Measurements from ENCODE around the gene ORC4. TPM values are rescaled to one million over a fixed set of nuclear protein-coding genes. Genes with fewer than 3 reads are reported as not detected.

Gene ORC4
- total and polyA plus RNA-seq, 2 experiments from 2014 or later, result 37.6 to 66.0 TPM

- peaks cover 2% of the 10 kb centered on the region for H4K20me1 ChIP-seq (ENCODE audit: insufficient read depth, poor library complexity, severe bottlenecking)
- H3K27me3 ChIP-seq, result no peaks in the 10 kb centered on the region
- TF ChIP-seq EZH2 (IDR thresholded peaks at IDR 0.05; ENCODE audit: borderline replicate concordance) (no peak), EZH2phosphoT487 (IDR thresholded peaks at IDR 0.05; ENCODE audit: low read depth, severe bottlenecking, unreplicated experiment) (no peak)
- TF ChIP-seq, protein P1, sequence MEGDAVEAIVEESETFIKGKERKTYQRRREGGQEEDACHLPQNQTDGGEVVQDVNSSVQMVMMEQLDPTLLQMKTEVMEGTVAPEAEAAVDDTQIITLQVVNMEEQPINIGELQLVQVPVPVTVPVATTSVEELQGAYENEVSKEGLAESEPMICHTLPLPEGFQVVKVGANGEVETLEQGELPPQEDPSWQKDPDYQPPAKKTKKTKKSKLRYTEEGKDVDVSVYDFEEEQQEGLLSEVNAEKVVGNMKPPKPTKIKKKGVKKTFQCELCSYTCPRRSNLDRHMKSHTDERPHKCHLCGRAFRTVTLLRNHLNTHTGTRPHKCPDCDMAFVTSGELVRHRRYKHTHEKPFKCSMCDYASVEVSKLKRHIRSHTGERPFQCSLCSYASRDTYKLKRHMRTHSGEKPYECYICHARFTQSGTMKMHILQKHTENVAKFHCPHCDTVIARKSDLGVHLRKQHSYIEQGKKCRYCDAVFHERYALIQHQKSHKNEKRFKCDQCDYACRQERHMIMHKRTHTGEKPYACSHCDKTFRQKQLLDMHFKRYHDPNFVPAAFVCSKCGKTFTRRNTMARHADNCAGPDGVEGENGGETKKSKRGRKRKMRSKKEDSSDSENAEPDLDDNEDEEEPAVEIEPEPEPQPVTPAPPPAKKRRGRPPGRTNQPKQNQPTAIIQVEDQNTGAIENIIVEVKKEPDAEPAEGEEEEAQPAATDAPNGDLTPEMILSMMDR (IDR thresholded peaks at IDR 0.05; ENCODE audit: poor library complexity), result no peak
- no peak overlapping the region for H3K4me3 ChIP-seq
- no peak for DNase-seq (ENCODE audit: low spot score)
- no peaks in the 10 kb centered on the region for H3K9me2 ChIP-seq (replicated peaks; ENCODE audit: insufficient read depth)
- peaks cover 9% of the 10 kb centered on the region for H3K9me3 ChIP-seq (ENCODE audit: low read depth)
- H3K36me3 ChIP-seq (replicated peaks; ENCODE audit: insufficient read depth, low read depth), result no peaks in the 10 kb centered on the region
- no peak overlapping the region for H3K27ac ChIP-seq
- H3K4me2 ChIP-seq, result no peak overlapping the region
- peaks cover 64% of the 10 kb centered on the region for H3K79me2 ChIP-seq
- no peaks in the 10 kb centered on the region for H3K4me1 ChIP-seq (ENCODE audit: insufficient read depth)
- H2AFZ ChIP-seq, result no peak overlapping the region
- 100% methylated on average over 3 of the region's 3 CpGs for WGBS (ENCODE audit: low lambda C conversion rate, missing lambda C conversion rate)
These were observed 42.9 kb downstream of the ORC4 start for GRCh38 chr2:147977679-147978078.

GRCh38 chr2:147976102-147976501 is 44.4 kb downstream of the ORC4 start:
- Histone ChIP-seq H3K4me2 (no peak overlapping the region), H2AFZ (no peak overlapping the region), H3K27me3 (no peaks in the 10 kb centered on the region), H3K36me3 (replicated peaks; ENCODE audit: insufficient read depth, low read depth) (no peaks in the 10 kb centered on the region), H4K20me1 (ENCODE audit: insufficient read depth, poor library complexity, severe bottlenecking) (no peaks in the 10 kb centered on the region), H3K27ac (no peak overlapping the region), H3K79me2 (peaks cover 48% of the 10 kb centered on the region), H3K4me1 (ENCODE audit: insufficient read depth) (no peaks in the 10 kb centered on the region), H3K9me2 (replicated peaks; ENCODE audit: insufficient read depth) (no peaks in the 10 kb centered on the region), H3K9me3 (ENCODE audit: low read depth) (peaks cover 9% of the 10 kb centered on the region), H3K4me3 (no peak overlapping the region)
- no peak for TF ChIP-seq EZH2phosphoT487 (IDR thresholded peaks at IDR 0.05; ENCODE audit: low read depth, severe bottlenecking, unreplicated experiment)
- TF ChIP-seq, protein P1 (IDR thresholded peaks at IDR 0.05; ENCODE audit: poor library complexity), result no peak
- no peak for TF ChIP-seq EZH2 (IDR thresholded peaks at IDR 0.05; ENCODE audit: borderline replicate concordance)
- 79% methylated on average over 2 of the region's 2 CpGs for WGBS (ENCODE audit: low lambda C conversion rate, missing lambda C conversion rate)
- no peak for DNase-seq (ENCODE audit: low spot score)

DNA sequence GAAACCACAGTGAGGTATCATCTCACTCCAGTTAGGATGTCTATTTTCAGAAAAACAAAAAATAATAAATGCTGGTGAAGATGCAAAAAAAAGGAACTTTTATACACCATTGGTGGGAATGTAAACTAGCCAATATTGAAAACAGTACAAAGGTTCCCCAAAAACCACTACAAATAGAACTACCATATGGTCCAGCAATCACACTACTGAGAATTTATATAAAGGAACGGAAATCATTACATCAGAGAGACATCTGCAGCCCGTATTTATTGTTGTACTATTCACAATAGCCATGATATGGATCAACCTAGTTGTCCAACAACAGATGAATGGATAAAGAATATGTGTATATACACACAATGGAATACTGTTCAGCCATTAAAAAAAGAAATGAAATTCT is 52.0 kb downstream of the ORC4 start:
- TF ChIP-seq EZH2phosphoT487 (IDR thresholded peaks at IDR 0.05; ENCODE audit: low read depth, severe bottlenecking, unreplicated experiment), result no peak
- no peak for TF ChIP-seq EZH2 (IDR thresholded peaks at IDR 0.05; ENCODE audit: borderline replicate concordance)
- TF ChIP-seq, protein P1 (IDR thresholded peaks at IDR 0.05; ENCODE audit: poor library complexity), result no peak
- Histone ChIP-seq H3K4me1 (ENCODE audit: insufficient read depth) (no peaks in the 10 kb centered on the region), H3K9me3 (ENCODE audit: low read depth) (peaks cover 10% of the 10 kb centered on the region), H3K79me2 (peaks cover 41% of the 10 kb centered on the region), H3K27ac (no peak overlapping the region), H2AFZ (no peak overlapping the region), H3K4me3 (no peak overlapping the region), H3K4me2 (no peak overlapping the region), H3K27me3 (no peaks in the 10 kb centered on the region), H3K9me2 (replicated peaks; ENCODE audit: insufficient read depth) (no peaks in the 10 kb centered on the region), H4K20me1 (ENCODE audit: insufficient read depth, poor library complexity, severe bottlenecking) (no peaks in the 10 kb centered on the region), H3K36me3 (replicated peaks; ENCODE audit: insufficient read depth, low read depth) (no peaks in the 10 kb centered on the region)
- 97% methylated on average over 2 of the region's 2 CpGs for WGBS (ENCODE audit: low lambda C conversion rate, missing lambda C conversion rate)
- DNase-seq (ENCODE audit: low spot score), result no peak

- Histone ChIP-seq H2AFZ (no peak overlapping the region), H3K4me3 (no peak overlapping the region), H3K27me3 (no peaks in the 10 kb centered on the region), H3K36me3 (replicated peaks; ENCODE audit: insufficient read depth, low read depth) (no peaks in the 10 kb centered on the region), H3K9me3 (ENCODE audit: low read depth) (no peaks in the 10 kb centered on the region), H3K4me1 (ENCODE audit: insufficient read depth) (no peaks in the 10 kb centered on the region), H3K27ac (no peak overlapping the region), H3K9me2 (replicated peaks; ENCODE audit: insufficient read depth) (no peaks in the 10 kb centered on the region), H3K79me2 (no peaks in the 10 kb centered on the region), H3K4me2 (no peak overlapping the region), H4K20me1 (ENCODE audit: insufficient read depth, poor library complexity, severe bottlenecking) (no peaks in the 10 kb centered on the region)
- DNase-seq (ENCODE audit: low spot score), result no peak
- TF ChIP-seq EZH2phosphoT487 (IDR thresholded peaks at IDR 0.05; ENCODE audit: low read depth, severe bottlenecking, unreplicated experiment) (no peak), EZH2 (IDR thresholded peaks at IDR 0.05; ENCODE audit: borderline replicate concordance) (no peak)
- TF ChIP-seq, protein P1 (IDR thresholded peaks at IDR 0.05; ENCODE audit: poor library complexity), result no peak
These were observed 68.4 kb downstream of the ORC4 start for GRCh38 chr2:147952118-147952517.
